K562 (cell line): ENCODE results near the gene RNASEH1.

Experiments used
- CCNT2 ChIP-seq: IDR thresholded peaks from 2 replicates; pipeline ENCODE4 v1.6.1; 2011; ENCODE audit warnings: borderline replicate concordance, low read depth, mild to moderate bottlenecking, moderate library complexity, mixed read lengths, low read length; ENCODE audit not compliant: insufficient read length; ENCODE audit errors: extremely low read depth
- MAX ChIP-seq: sonication (generic); formaldehyde crosslinking; IDR thresholded peaks from 2 replicates; pipeline ENCODE4 v1.9.0; 2022; ENCODE audit warnings: mild to moderate bottlenecking, missing genetic modification reagents
- NFYB ChIP-seq: IDR thresholded peaks from 2 replicates; pipeline ENCODE4 v1.6.1; 2011; ENCODE audit warnings: mild to moderate bottlenecking, moderate library complexity; ENCODE audit not compliant: insufficient read length; ENCODE audit errors: extremely low read depth
- NRF1 ChIP-seq, 2 experiments: fragments of 450-650 bp; IDR thresholded peaks in 1 of 2; conservative IDR thresholded peaks in 1 of 2; 2 replicates each; pipeline ENCODE4 v1.6.1; 2014; ENCODE audit warnings: mild to moderate bottlenecking in 2 of 2
- POLR2A ChIP-seq: fragments of 450-650 bp; conservative IDR thresholded peaks from 2 replicates; pipeline ENCODE4 v1.6.1; 2016
- RAD21 ChIP-seq, 2 experiments: fragments of 250-450 bp in 1 of 2; fragments of 450-650 bp in 1 of 2; sonication (Bioruptor Pico) in 1 of 2; formaldehyde crosslinking in 1 of 2; IDR thresholded peaks in 1 of 2; conservative IDR thresholded peaks in 1 of 2; 2 replicates each; pipeline versions ENCODE4 v1.4.0 to v1.8.0; 2020 to 2022; ENCODE audit warnings: mild to moderate bottlenecking in 2 of 2, moderate library complexity in 1 of 2
- SIX5 ChIP-seq, 2 experiments: IDR thresholded peaks; 2 replicates each; pipeline ENCODE4 v1.6.1; 2011; ENCODE audit warnings: low read length in 2 of 2, borderline replicate concordance in 1 of 2, low read depth in 1 of 2, mild to moderate bottlenecking in 1 of 2, moderate library complexity in 1 of 2; ENCODE audit not compliant: insufficient read depth in 1 of 2
- TBP ChIP-seq: optimal IDR thresholded peaks from 2 replicates; pipeline ENCODE3; 2011; ENCODE audit warnings: low read depth, low read length, improper control_type of control experiment
- ZBTB43 ChIP-seq: sonication (generic); formaldehyde crosslinking; IDR thresholded peaks from 2 replicates; pipeline ENCODE4 v1.8.0; 2023; ENCODE audit warnings: mild to moderate bottlenecking, missing genetic modification reagents

DNA sequence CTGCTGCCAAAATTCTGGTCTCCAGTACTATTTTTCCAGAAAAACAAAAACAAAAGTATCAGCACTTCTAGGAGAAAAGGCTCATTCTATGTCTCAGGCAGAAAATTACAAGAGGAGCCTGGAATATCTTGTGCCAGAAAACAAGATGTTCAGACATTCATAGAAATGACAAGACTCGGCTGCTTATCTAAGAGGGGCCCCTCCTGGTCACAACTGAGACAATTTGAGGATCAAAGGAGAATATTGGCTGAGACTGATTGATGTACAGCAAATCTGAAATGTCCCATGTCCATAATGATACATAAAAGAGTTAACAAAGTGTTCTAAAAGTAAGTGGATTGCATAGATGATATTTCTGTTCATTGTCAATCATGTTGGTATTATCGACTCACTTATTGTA lies 14.5 kb upstream of the RNASEH1 start:
- TF ChIP-seq TBP = no peak
- TF ChIP-seq SIX5 (IDR thresholded peaks at IDR 0.05; ENCODE audit: borderline replicate concordance in 1 of 2, insufficient read depth in 1 of 2, low read depth in 1 of 2, low read length in 2 of 2) = no peak
- TF ChIP-seq ZBTB43 = no peak
- TF ChIP-seq MAX (CRISPR knock-in tag) = no peak
- TF ChIP-seq NRF1 (conservative IDR thresholded peaks at IDR 0.05 in 1 of 2, IDR thresholded peaks at IDR 0.05 in 1 of 2) = no peak
- TF ChIP-seq POLR2A = no peak
- TF ChIP-seq NFYB = no peak
- no peak for TF ChIP-seq CCNT2
- peak in 1 of 2 experiments; percentile 41; a peak in 1 of 4 replicates for TF ChIP-seq RAD21 (CRISPR knock-in tag; conservative IDR thresholded peaks at IDR 0.05 in 1 of 2, IDR thresholded peaks at IDR 0.05 in 1 of 2)
